HepG2 (cell line): ENCODE data around the gene LONP1. TPM values are rescaled to one million over a fixed set of nuclear protein-coding genes. Genes with fewer than 3 reads are reported as not detected.
A peak's percentile ranks its signal among the peaks of the same experiment; 100 is the strongest.

Source experiments
- ASH2L ChIP-seq: fragments of 300-600, 200-600 bp; sonication (generic); IDR thresholded peaks from 2 replicates; pipeline ENCODE4 v1.7.0; 2017; ENCODE audit warnings: low read depth, mild to moderate bottlenecking, moderate library complexity, mixed read lengths, low read length; ENCODE audit not compliant: insufficient read length
- CBFB ChIP-seq: sonication (generic); formaldehyde crosslinking; IDR thresholded peaks from 2 replicates; pipeline ENCODE4 v1.4.0; 2020; ENCODE audit warnings: missing genetic modification reagents
- HNF4G ChIP-seq, 2 experiments: sonication (generic) in 1 of 2; formaldehyde crosslinking in 1 of 2; IDR thresholded peaks; 2 replicates each; pipeline versions ENCODE4 v1.4.0 to v1.6.1; 2011 to 2020; ENCODE audit warnings: borderline replicate concordance in 2 of 2, low read depth in 2 of 2, mild to moderate bottlenecking in 2 of 2, low read length in 1 of 2, missing genetic modification reagents in 1 of 2, moderate library complexity in 1 of 2
- MAFK ChIP-seq, 2 experiments: IDR thresholded peaks in 1 of 2; conservative IDR thresholded peaks in 1 of 2; 2 replicates each; pipeline ENCODE4 v1.6.1; 2011; ENCODE audit warnings: improper control_type of control experiment in 2 of 2, low read length in 2 of 2
- MBD4 ChIP-seq: IDR thresholded peaks from 2 replicates; pipeline ENCODE4 v1.6.1; 2012; ENCODE audit warnings: low read length, inconsistent platforms, borderline replicate concordance
- MED1 ChIP-seq: sonication (generic); formaldehyde crosslinking; IDR thresholded peaks from 2 replicates; pipeline ENCODE4 v1.4.0; 2020; ENCODE audit warnings: missing genetic modification reagents
- NAIF1 ChIP-seq: sonication (generic); formaldehyde crosslinking; IDR thresholded peaks from 2 replicates; pipeline ENCODE4 v1.5.0; 2020; ENCODE audit warnings: mild to moderate bottlenecking, missing genetic modification reagents, borderline replicate concordance
- NPAS2 ChIP-seq: sonication (generic); formaldehyde crosslinking; IDR thresholded peaks from 2 replicates; pipeline ENCODE4 v1.8.0; 2022; ENCODE audit warnings: mild to moderate bottlenecking, missing genetic modification reagents, borderline replicate concordance
- RFXANK ChIP-seq: IDR thresholded peaks from 2 replicates; pipeline ENCODE4 v1.6.1; 2016
- SMAD3 ChIP-seq: sonication (generic); formaldehyde crosslinking; IDR thresholded peaks from 2 replicates; pipeline ENCODE4 v1.4.0; 2020; ENCODE audit warnings: missing genetic modification reagents
- SP5 ChIP-seq: IDR thresholded peaks from 2 replicates; pipeline ENCODE4 v1.6.1; 2016; ENCODE audit warnings: low read depth, borderline replicate concordance
- TEAD3 ChIP-seq: optimal IDR thresholded peaks from 2 replicates; pipeline ENCODE3; 2016; ENCODE audit warnings: borderline replicate concordance
- polyA plus RNA-seq, 8 experiments: library from polyadenylated mRNA; depleted of rRNA in 3 of 8; stranded (reverse) in 7 of 8; unstranded in 1 of 8; fragments of >200 nt; fragmentation: Illumina TruSeq in 4 of 8; extraction: Trizol in 4 of 8; gene quantifications; 2 replicates each; pipeline versions ENCODE4 v1.2.1 to v1.2.3, GENCODE V29; 2011 to 2016; ENCODE audit warnings: low read depth in 4 of 8, missing spikeins in 1 of 8, mixed read lengths in 1 of 8; ENCODE audit not compliant: insufficient read depth in 1 of 8
- total RNA-seq, 5 experiments: library from RNA; depleted of rRNA; stranded (reverse); fragments of >200 nt; fragmentation: Illumina TruSeq; extraction: Trizol; gene quantifications; 2 replicates each; pipeline ENCODE4 v1.2.3, GENCODE V29; 2016; ENCODE audit warnings: low read depth in 1 of 5
- TF ChIP-seq, protein P1 (sequence below): sonication (generic); formaldehyde crosslinking; IDR thresholded peaks from 2 replicates; pipeline ENCODE4 v1.9.0; 2021; ENCODE audit warnings: mild to moderate bottlenecking, missing genetic modification reagents
- TF ChIP-seq, protein P2 (sequence below): sonication (generic); formaldehyde crosslinking; conservative IDR thresholded peaks from 2 replicates; pipeline ENCODE4 v1.4.0; 2020; ENCODE audit warnings: mild to moderate bottlenecking, missing genetic modification reagents, moderate library complexity
- TF ChIP-seq, protein P3 (sequence below): IDR thresholded peaks from 2 replicates; pipeline ENCODE4 v1.6.1; 2016; ENCODE audit warnings: low read depth, control low read depth
- TF ChIP-seq, protein P4 (sequence below): sonication (generic); formaldehyde crosslinking; IDR thresholded peaks from 2 replicates; pipeline ENCODE4 v1.5.0; 2020; ENCODE audit warnings: missing genetic modification reagents, mild to moderate bottlenecking, borderline replicate concordance

Gene LONP1
- total and polyA plus RNA-seq, 2 of the 13 experiments (the other 11 are each of a cell fraction or from before 2014, with no cell fraction given): 59.5 to 76.8 TPM

DNA sequence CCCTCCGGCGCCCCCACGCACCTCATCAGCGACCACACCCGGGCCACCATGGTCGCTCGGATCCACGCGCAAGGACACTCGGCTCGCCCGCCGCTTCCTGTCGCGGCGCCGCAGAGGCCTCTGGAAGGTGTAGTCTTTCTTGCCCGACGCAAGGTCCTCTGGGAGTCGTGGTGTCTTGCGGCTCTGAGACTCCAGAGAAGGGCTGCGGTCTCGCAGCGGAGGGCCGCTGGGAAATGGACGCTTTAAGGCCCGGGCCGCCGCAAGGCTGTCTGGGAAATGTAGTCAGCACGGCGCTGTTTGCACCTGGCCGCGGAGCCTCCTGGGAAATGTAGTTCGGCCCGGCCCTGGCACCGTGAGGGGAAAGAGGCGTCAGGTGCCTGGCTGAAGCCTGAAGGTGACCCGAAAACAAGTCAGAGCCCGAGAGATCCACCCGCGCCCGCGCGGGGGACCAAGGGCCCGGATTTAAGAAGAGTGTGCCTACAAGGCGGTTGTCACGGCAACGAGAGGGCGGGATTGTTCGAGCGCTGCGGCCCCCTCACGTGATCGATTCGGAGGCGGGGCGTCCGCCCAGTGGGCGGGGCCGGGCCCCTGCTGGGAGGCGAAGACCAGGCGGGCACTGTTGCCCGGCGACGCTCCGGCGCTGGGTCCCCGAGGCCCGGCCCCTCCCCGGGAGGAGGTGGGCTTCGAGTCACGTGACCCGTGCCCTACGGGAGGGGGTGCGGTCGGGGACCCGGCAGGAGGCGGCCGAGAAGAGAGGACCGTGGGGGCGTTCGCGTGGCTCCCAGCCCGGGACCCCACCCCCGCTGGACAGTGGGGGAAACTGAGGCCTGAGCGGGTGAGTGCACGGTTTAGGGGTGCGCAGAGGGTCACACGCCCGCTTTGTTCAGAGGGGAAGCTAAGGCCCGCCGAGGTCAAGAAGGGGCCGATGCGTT is 39.2 kb downstream of the LONP1 start, which contains the start of the genes HSD11B1L and MICOS13 (continued):
- TF ChIP-seq, protein P1, sequence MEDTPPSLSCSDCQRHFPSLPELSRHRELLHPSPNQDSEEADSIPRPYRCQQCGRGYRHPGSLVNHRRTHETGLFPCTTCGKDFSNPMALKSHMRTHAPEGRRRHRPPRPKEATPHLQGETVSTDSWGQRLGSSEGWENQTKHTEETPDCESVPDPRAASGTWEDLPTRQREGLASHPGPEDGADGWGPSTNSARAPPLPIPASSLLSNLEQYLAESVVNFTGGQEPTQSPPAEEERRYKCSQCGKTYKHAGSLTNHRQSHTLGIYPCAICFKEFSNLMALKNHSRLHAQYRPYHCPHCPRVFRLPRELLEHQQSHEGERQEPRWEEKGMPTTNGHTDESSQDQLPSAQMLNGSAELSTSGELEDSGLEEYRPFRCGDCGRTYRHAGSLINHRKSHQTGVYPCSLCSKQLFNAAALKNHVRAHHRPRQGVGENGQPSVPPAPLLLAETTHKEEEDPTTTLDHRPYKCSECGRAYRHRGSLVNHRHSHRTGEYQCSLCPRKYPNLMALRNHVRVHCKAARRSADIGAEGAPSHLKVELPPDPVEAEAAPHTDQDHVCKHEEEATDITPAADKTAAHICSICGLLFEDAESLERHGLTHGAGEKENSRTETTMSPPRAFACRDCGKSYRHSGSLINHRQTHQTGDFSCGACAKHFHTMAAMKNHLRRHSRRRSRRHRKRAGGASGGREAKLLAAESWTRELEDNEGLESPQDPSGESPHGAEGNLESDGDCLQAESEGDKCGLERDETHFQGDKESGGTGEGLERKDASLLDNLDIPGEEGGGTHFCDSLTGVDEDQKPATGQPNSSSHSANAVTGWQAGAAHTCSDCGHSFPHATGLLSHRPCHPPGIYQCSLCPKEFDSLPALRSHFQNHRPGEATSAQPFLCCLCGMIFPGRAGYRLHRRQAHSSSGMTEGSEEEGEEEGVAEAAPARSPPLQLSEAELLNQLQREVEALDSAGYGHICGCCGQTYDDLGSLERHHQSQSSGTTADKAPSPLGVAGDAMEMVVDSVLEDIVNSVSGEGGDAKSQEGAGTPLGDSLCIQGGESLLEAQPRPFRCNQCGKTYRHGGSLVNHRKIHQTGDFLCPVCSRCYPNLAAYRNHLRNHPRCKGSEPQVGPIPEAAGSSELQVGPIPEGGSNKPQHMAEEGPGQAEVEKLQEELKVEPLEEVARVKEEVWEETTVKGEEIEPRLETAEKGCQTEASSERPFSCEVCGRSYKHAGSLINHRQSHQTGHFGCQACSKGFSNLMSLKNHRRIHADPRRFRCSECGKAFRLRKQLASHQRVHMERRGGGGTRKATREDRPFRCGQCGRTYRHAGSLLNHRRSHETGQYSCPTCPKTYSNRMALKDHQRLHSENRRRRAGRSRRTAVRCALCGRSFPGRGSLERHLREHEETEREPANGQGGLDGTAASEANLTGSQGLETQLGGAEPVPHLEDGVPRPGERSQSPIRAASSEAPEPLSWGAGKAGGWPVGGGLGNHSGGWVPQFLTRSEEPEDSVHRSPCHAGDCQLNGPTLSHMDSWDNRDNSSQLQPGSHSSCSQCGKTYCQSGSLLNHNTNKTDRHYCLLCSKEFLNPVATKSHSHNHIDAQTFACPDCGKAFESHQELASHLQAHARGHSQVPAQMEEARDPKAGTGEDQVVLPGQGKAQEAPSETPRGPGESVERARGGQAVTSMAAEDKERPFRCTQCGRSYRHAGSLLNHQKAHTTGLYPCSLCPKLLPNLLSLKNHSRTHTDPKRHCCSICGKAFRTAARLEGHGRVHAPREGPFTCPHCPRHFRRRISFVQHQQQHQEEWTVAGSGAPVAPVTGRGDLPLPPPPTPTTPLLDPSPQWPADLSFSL (CRISPR knock-in tag): no peak
- TF ChIP-seq CBFB (0 out of 2 replicates have a peak, but pooled peaks have one; percentile 28), SP5 (CRISPR knock-in tag) (peak; percentile 63), RFXANK (no peak), HNF4G (IDR thresholded peaks at IDR 0.05; ENCODE audit: borderline replicate concordance, low read depth, low read length) (no peak), HNF4G (CRISPR knock-in tag; IDR thresholded peaks at IDR 0.05; ENCODE audit: borderline replicate concordance, low read depth) (no peak), SMAD3 (CRISPR knock-in tag) (no peak), MED1 (CRISPR knock-in tag) (peak; percentile 42), ASH2L (peak; percentile 86), MAFK (conservative IDR thresholded peaks at IDR 0.05 in 1 of 2, IDR thresholded peaks at IDR 0.05 in 1 of 2; ENCODE audit: low read length in 2 of 2) (no peak), NPAS2 (CRISPR knock-in tag) (no peak), MBD4 (no peak), TEAD3 (CRISPR knock-in tag) (no peak), NAIF1 (CRISPR knock-in tag) (no peak)
- TF ChIP-seq, protein P2, sequence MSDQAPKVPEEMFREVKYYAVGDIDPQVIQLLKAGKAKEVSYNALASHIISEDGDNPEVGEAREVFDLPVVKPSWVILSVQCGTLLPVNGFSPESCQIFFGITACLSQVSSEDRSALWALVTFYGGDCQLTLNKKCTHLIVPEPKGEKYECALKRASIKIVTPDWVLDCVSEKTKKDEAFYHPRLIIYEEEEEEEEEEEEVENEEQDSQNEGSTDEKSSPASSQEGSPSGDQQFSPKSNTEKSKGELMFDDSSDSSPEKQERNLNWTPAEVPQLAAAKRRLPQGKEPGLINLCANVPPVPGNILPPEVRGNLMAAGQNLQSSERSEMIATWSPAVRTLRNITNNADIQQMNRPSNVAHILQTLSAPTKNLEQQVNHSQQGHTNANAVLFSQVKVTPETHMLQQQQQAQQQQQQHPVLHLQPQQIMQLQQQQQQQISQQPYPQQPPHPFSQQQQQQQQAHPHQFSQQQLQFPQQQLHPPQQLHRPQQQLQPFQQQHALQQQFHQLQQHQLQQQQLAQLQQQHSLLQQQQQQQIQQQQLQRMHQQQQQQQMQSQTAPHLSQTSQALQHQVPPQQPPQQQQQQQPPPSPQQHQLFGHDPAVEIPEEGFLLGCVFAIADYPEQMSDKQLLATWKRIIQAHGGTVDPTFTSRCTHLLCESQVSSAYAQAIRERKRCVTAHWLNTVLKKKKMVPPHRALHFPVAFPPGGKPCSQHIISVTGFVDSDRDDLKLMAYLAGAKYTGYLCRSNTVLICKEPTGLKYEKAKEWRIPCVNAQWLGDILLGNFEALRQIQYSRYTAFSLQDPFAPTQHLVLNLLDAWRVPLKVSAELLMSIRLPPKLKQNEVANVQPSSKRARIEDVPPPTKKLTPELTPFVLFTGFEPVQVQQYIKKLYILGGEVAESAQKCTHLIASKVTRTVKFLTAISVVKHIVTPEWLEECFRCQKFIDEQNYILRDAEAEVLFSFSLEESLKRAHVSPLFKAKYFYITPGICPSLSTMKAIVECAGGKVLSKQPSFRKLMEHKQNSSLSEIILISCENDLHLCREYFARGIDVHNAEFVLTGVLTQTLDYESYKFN: no peak; the same call in 1 of the 2 replicates
- TF ChIP-seq, protein P3, sequence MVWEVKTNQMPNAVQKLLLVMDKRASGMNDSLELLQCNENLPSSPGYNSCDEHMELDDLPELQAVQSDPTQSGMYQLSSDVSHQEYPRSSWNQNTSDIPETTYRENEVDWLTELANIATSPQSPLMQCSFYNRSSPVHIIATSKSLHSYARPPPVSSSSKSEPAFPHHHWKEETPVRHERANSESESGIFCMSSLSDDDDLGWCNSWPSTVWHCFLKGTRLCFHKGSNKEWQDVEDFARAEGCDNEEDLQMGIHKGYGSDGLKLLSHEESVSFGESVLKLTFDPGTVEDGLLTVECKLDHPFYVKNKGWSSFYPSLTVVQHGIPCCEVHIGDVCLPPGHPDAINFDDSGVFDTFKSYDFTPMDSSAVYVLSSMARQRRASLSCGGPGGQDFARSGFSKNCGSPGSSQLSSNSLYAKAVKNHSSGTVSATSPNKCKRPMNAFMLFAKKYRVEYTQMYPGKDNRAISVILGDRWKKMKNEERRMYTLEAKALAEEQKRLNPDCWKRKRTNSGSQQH (CRISPR knock-in tag): no peak
- TF ChIP-seq, protein P4, sequence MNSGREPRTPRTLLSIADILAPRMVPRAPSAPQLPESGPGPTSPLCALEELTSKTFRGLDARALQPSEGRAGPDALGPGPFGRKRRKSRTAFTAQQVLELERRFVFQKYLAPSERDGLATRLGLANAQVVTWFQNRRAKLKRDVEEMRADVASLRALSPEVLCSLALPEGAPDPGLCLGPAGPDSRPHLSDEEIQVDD: no peak
